Activated CD4-positive, alpha-beta memory T cell treated with anti-CD3 and anti-CD28 coated beads for 36 hours (primary cell): ENCODE data around the gene MAPKAPK3. TPM values are rescaled to one million over a fixed set of nuclear protein-coding genes. Genes with fewer than 3 reads are reported as not detected.
A peak's percentile ranks its signal among the peaks of the same experiment; 100 is the strongest.
"Not testable (repeated sequence)": the region's sequence is repeated elsewhere in the genome, so short reads cannot be mapped to it uniquely, and the experiment has no call there.

Experiments used
- CTCF ChIA-PET: fragments of 350-600 bp; sonication (Branson Sonifier 250); formaldehyde crosslinking; loops from one replicate; lab custom pipeline; 2021; ENCODE audit warnings: antibody characterized with exemption, inconsistent platforms; lab: Charles Lee
- POLR2A ChIA-PET: fragments of 350-600 bp; sonication (Branson Sonifier 250); formaldehyde crosslinking; loops from one replicate; lab custom pipeline; 2021; ENCODE audit warnings: antibody characterized with exemption; lab: Charles Lee
- DNase-seq: peaks from one replicate; pipeline ENCODE4 v3.0.0-alpha.2; 2020
- H3K27ac Mint-ChIP-seq: one replicate; pipeline ENCODE4 v1.8.0; 2021; ENCODE audit warnings: mixed read lengths
- H3K27me3 Mint-ChIP-seq: one replicate; pipeline ENCODE4 v1.8.0; 2021; ENCODE audit warnings: mixed read lengths
- H3K36me3 Mint-ChIP-seq: one replicate; pipeline ENCODE4 v1.8.0; 2021; ENCODE audit warnings: mixed read lengths
- H3K4me1 Mint-ChIP-seq: one replicate; pipeline ENCODE4 v1.8.0; 2021; ENCODE audit warnings: low read depth, mixed read lengths
- H3K4me3 Mint-ChIP-seq: one replicate; pipeline ENCODE4 v1.8.0; 2021; ENCODE audit warnings: mild to moderate bottlenecking, mixed read lengths
- H3K9me3 Mint-ChIP-seq: one replicate; pipeline ENCODE4 v1.8.0; 2021; ENCODE audit warnings: mixed read lengths
- intact Hi-C: fragments of 100-400 bp; cut with micrococcal nuclease; formaldehyde crosslinking; loops from one replicate; pipeline ENCODE4 v1.15.1; 2023
- microRNA-seq: library from miRNA; unstranded; fragments of <30 nt; microRNA quantifications from one replicate; pipeline ENCODE4 v1.2.0, GENCODE V29; 2022; ENCODE audit warnings: borderline number of aligned reads, borderline microRNAs expressed, borderline replicate concordance
- total RNA-seq, 2 experiments: library from RNA; stranded (reverse); gene quantifications; one replicate each; pipeline ENCODE4 v1.2.3, GENCODE V29; 2021

MAPKAPK3 gene
- total RNA-seq, 2 experiments from 2014 or later: 186 to 187 TPM

- intact Hi-C loops: no loop called here
- ChIA-PET POLR2A (no interaction called here), CTCF (no interaction called here)
- DNase-seq: no peak
- H3K36me3 Mint-ChIP-seq: no peaks in the 10 kb centered on the region
- no peaks in the 10 kb centered on the region for H3K9me3 Mint-ChIP-seq
- no peak overlapping the region for H3K4me3 Mint-ChIP-seq
- H3K27ac Mint-ChIP-seq: no peak overlapping the region
- peaks cover 4% of the 10 kb centered on the region for H3K4me1 Mint-ChIP-seq
- peaks cover 4% of the 10 kb centered on the region for H3K27me3 Mint-ChIP-seq
Measured at GRCh38 chr3:50687916-50688315, 71.0 kb downstream of the MAPKAPK3 start.

- DNase-seq, H3K27ac Mint-ChIP-seq, CTCF ChIA-PET, H3K4me3 Mint-ChIP-seq, H3K36me3 Mint-ChIP-seq, intact Hi-C loops, H3K27me3 Mint-ChIP-seq, H3K9me3 Mint-ChIP-seq, H3K4me1 Mint-ChIP-seq, POLR2A ChIA-PET: not testable (repeated sequence)
Measured at GRCh38 chr3:50688602-50689001, 71.7 kb downstream of the MAPKAPK3 start.

GRCh38 chr3:50689558-50689957 is 72.6 kb downstream of the MAPKAPK3 start:
- POLR2A ChIA-PET: no interaction called here
- no peak overlapping the region for H3K4me3 Mint-ChIP-seq
- intact Hi-C loops: no loop called here

GRCh38 chr3:50695031-50695430 is 78.1 kb downstream of the MAPKAPK3 start:
- H3K4me3 Mint-ChIP-seq: no peak overlapping the region
- POLR2A ChIA-PET: no interaction called here
- no peaks in the 10 kb centered on the region for H3K4me1 Mint-ChIP-seq
- peaks cover 6% of the 10 kb centered on the region for H3K36me3 Mint-ChIP-seq
- no peak for DNase-seq
- peaks cover 16% of the 10 kb centered on the region for H3K9me3 Mint-ChIP-seq
- H3K27ac Mint-ChIP-seq: no peak overlapping the region
- intact Hi-C loops: no loop called here
- no peaks in the 10 kb centered on the region for H3K27me3 Mint-ChIP-seq
- CTCF ChIA-PET: no interaction called here

More at GRCh38 chr3:50689558-50689957, 72.6 kb downstream of the MAPKAPK3 start:
- Mint-ChIP-seq H3K36me3 (no peaks in the 10 kb centered on the region), H3K27ac (no peak overlapping the region), H3K27me3 (peaks cover 4% of the 10 kb centered on the region), H3K9me3 (no peaks in the 10 kb centered on the region), H3K4me1 (peaks cover 4% of the 10 kb centered on the region)
- CTCF ChIA-PET: no interaction called here
- no peak for DNase-seq

- CTCF ChIA-PET: no interaction called here
- peaks cover 16% of the 10 kb centered on the region for H3K9me3 Mint-ChIP-seq
Measured at GRCh38 chr3:50696276-50696675, 79.3 kb downstream of the MAPKAPK3 start.

GRCh38 chr3:50698269-50698668 is 81.3 kb downstream of the MAPKAPK3 start:
- H3K36me3 Mint-ChIP-seq: peaks cover 6% of the 10 kb centered on the region
- ChIA-PET CTCF (no interaction called here), POLR2A (no interaction called here)
- H3K9me3 Mint-ChIP-seq: peaks cover 16% of the 10 kb centered on the region
- H3K27ac Mint-ChIP-seq: no peak overlapping the region
- intact Hi-C loops: no loop called here
- H3K4me3 Mint-ChIP-seq: no peak overlapping the region
- H3K4me1 Mint-ChIP-seq: no peaks in the 10 kb centered on the region
- no peaks in the 10 kb centered on the region for H3K27me3 Mint-ChIP-seq
- no peak for DNase-seq

More at GRCh38 chr3:50696276-50696675, 79.3 kb downstream of the MAPKAPK3 start:
- no peak for DNase-seq
- Mint-ChIP-seq H3K4me3 (no peak overlapping the region), H3K27ac (no peak overlapping the region), H3K4me1 (no peaks in the 10 kb centered on the region), H3K27me3 (no peaks in the 10 kb centered on the region), H3K36me3 (peaks cover 6% of the 10 kb centered on the region)
- intact Hi-C loops: no loop called here
- POLR2A ChIA-PET: no interaction called here

Small RNA genes within 50 kb of the gene (microRNA-seq; reads per million reads assigned to microRNA genes)
- 22.0 reads per million, percentile 45 among the genes with 10 or more reads in this experiment for gene MIR4787

Other genes with a start within 250 kb of the MAPKAPK3 start
- under 1 TPM; 0.63 to 0.69 TPM for gene CACNA2D2, start 113.5 kb upstream of the MAPKAPK3 start, total RNA-seq
- 10 to 100 TPM; 16.7 to 17.0 TPM for gene C3orf18, start 49.4 kb upstream of the MAPKAPK3 start, total RNA-seq
- 10 to 100 TPM; 78.7 to 82.6 TPM for gene HEMK1, start 47.6 kb upstream of the MAPKAPK3 start, total RNA-seq
- 100 to 1,000 TPM; 319 TPM for gene CISH, start 5.4 kb upstream of the MAPKAPK3 start, total RNA-seq
- 1 to 10 TPM; 2.7 to 2.9 TPM for gene DOCK3, start 57.8 kb downstream of the MAPKAPK3 start, total RNA-seq